HEK293 (cell line): ENCODE results near the gene CBLIF.

Experiments
- KLF17 ChIP-seq: fragments of 450-650 bp; formaldehyde crosslinking; IDR thresholded peaks from 2 replicates; pipeline ENCODE4 v1.5.1; 2016; ENCODE audit warnings: missing biosample characterization, missing genetic modification characterization
- KLF9 ChIP-seq: fragments of 450-650 bp; formaldehyde crosslinking; IDR thresholded peaks from 2 replicates; pipeline ENCODE4 v1.5.1; 2016; ENCODE audit warnings: missing biosample characterization, missing genetic modification characterization, low read depth
- PATZ1 ChIP-seq: fragments of 450-650 bp; formaldehyde crosslinking; IDR thresholded peaks from 2 replicates; pipeline ENCODE4 v1.5.1; 2016; ENCODE audit warnings: missing biosample characterization, missing genetic modification characterization
- REPIN1 ChIP-seq: fragments of 450-650 bp; formaldehyde crosslinking; IDR thresholded peaks from 2 replicates; pipeline ENCODE4 v1.5.1; 2017; ENCODE audit warnings: missing biosample characterization, missing genetic modification characterization, low read depth
- YY1 ChIP-seq: fragments of 450-650 bp; formaldehyde crosslinking; IDR thresholded peaks from 2 replicates; pipeline ENCODE4 v1.5.1; 2018; ENCODE audit warnings: missing biosample characterization, missing genetic modification characterization
- ZFHX2 ChIP-seq: fragments of 450-650 bp; formaldehyde crosslinking; conservative IDR thresholded peaks from 2 replicates; pipeline ENCODE4 v1.5.1; 2016; ENCODE audit warnings: missing biosample characterization, missing genetic modification characterization
- ZFP41 ChIP-seq: fragments of 450-650 bp; formaldehyde crosslinking; IDR thresholded peaks from 2 replicates; pipeline ENCODE4 v1.5.1; 2016; ENCODE audit warnings: missing biosample characterization, missing genetic modification characterization, borderline replicate concordance
- ZNF146 ChIP-seq: fragments of 450-650 bp; formaldehyde crosslinking; IDR thresholded peaks from 2 replicates; pipeline ENCODE4 v1.5.1; 2016; ENCODE audit warnings: missing biosample characterization, missing genetic modification characterization
- ZNF169 ChIP-seq: fragments of 450-650 bp; formaldehyde crosslinking; IDR thresholded peaks from 2 replicates; pipeline ENCODE4 v1.5.1; 2016; ENCODE audit warnings: missing biosample characterization, missing genetic modification characterization
- ZNF24 ChIP-seq: fragments of 450-650 bp; formaldehyde crosslinking; IDR thresholded peaks from 2 replicates; pipeline ENCODE4 v1.5.1; 2016; ENCODE audit warnings: missing biosample characterization, missing genetic modification characterization
- ZNF292 ChIP-seq: fragments of 450-650 bp; formaldehyde crosslinking; IDR thresholded peaks from 2 replicates; pipeline ENCODE4 v1.5.1; 2016; ENCODE audit warnings: low read depth, missing biosample characterization, missing genetic modification characterization, borderline replicate concordance
- ZNF324 ChIP-seq: fragments of 450-650 bp; formaldehyde crosslinking; IDR thresholded peaks from 2 replicates; pipeline ENCODE4 v1.5.1; 2016; ENCODE audit warnings: missing biosample characterization, missing genetic modification characterization
- ZNF341 ChIP-seq: fragments of 450-650 bp; formaldehyde crosslinking; IDR thresholded peaks from 2 replicates; pipeline ENCODE4; 2016; ENCODE audit warnings: low read depth, missing biosample characterization, missing genetic modification characterization
- ZNF354C ChIP-seq: fragments of 450-650 bp; formaldehyde crosslinking; IDR thresholded peaks from 2 replicates; pipeline ENCODE4 v1.5.1; 2016; ENCODE audit warnings: missing biosample characterization, missing genetic modification characterization, low read depth, borderline replicate concordance
- ZNF394 ChIP-seq: fragments of 450-650 bp; formaldehyde crosslinking; IDR thresholded peaks from 2 replicates; pipeline ENCODE4 v1.5.1; 2016; ENCODE audit warnings: missing biosample characterization, missing genetic modification characterization, mild to moderate bottlenecking, moderate library complexity, borderline replicate concordance
- ZNF501 ChIP-seq: fragments of 450-650 bp; formaldehyde crosslinking; IDR thresholded peaks from 2 replicates; pipeline ENCODE4 v1.5.1; 2016; ENCODE audit warnings: missing biosample characterization, missing genetic modification characterization
- ZNF610 ChIP-seq: fragments of 450-650 bp; formaldehyde crosslinking; IDR thresholded peaks from 2 replicates; pipeline ENCODE4 v1.5.1; 2016; ENCODE audit warnings: missing biosample characterization, missing genetic modification characterization, borderline replicate concordance
- ZNF629 ChIP-seq: fragments of 450-650 bp; formaldehyde crosslinking; IDR thresholded peaks from 2 replicates; pipeline ENCODE4 v1.5.1; 2017; ENCODE audit warnings: missing biosample characterization, missing genetic modification characterization
- ZNF660 ChIP-seq: fragments of 450-650 bp; IDR thresholded peaks from 2 replicates; pipeline ENCODE4 v1.5.1; 2018; ENCODE audit warnings: missing biosample characterization, mild to moderate bottlenecking, missing genetic modification characterization
- ZNF677 ChIP-seq: fragments of 450-650 bp; IDR thresholded peaks from 2 replicates; pipeline ENCODE4 v1.5.0; 2018; ENCODE audit warnings: missing biosample characterization, mild to moderate bottlenecking, missing genetic modification characterization, moderate library complexity
- ZNF76 ChIP-seq: fragments of 450-650 bp; formaldehyde crosslinking; IDR thresholded peaks from 2 replicates; pipeline ENCODE4; 2016; ENCODE audit warnings: low read depth, missing biosample characterization, missing genetic modification characterization, borderline replicate concordance
- ZNF837 ChIP-seq: fragments of 450-650 bp; formaldehyde crosslinking; IDR thresholded peaks from 2 replicates; pipeline ENCODE4 v1.5.1; 2016; ENCODE audit warnings: missing biosample characterization, missing genetic modification characterization
- ZSCAN16 ChIP-seq: fragments of 450-650 bp; formaldehyde crosslinking; IDR thresholded peaks from 2 replicates; pipeline ENCODE4 v1.5.1; 2016; ENCODE audit warnings: missing biosample characterization, missing genetic modification characterization
- ZSCAN23 ChIP-seq: fragments of 450-650 bp; formaldehyde crosslinking; IDR thresholded peaks from 2 replicates; pipeline ENCODE4 v1.5.1; 2016; ENCODE audit warnings: missing biosample characterization, missing genetic modification characterization
- TF ChIP-seq, protein P1 (sequence below): fragments of 450-650 bp; formaldehyde crosslinking; conservative IDR thresholded peaks from 2 replicates; pipeline ENCODE4 v1.5.1; 2016; ENCODE audit warnings: low read depth, missing biosample characterization, missing genetic modification characterization
- TF ChIP-seq, protein P2 (sequence below): fragments of 450-650 bp; formaldehyde crosslinking; IDR thresholded peaks from 2 replicates; pipeline ENCODE4 v1.5.1; 2016; ENCODE audit warnings: missing biosample characterization, missing genetic modification characterization
- TF ChIP-seq, protein P3 (sequence below): fragments of 450-650 bp; formaldehyde crosslinking; IDR thresholded peaks from 2 replicates; pipeline ENCODE4 v1.5.1; 2016; ENCODE audit warnings: missing biosample characterization, missing genetic modification characterization

Gene CBLIF

DNA sequence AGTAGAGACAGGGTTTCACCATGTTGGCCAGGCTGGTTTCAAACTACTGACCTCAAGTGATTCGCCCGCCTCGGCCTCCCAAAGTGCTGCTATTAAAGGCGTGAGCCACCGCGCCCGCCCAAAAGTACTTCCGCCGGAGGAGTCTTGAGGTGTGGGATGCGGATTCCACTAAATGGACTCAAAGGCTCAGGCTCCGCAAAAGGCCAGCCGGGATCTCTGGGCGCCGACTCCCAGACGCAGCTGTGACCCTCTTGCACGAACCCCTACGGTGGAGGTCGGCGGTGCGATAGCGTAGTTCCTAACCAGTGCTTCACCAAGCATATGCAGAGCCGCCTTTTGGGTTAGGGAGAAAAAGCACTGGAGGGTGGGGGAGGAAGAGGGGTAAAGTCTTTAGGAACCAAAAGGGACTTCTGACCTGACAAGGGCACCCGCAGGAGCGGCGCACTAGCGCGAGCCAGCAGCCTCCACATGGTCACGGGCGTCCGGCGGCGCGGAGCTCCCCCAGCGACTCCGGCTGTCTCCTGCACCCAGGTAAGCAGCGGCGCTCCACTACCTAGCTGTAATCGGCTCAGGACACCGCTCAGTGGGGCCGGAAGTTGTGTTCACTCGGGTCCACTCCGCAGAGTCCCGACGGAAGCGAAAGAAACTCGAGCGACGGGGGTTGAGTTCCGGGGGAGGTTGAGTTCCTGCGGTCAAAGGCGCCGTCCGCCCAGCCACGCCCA is 34.9 kb downstream of the CBLIF start, which contains the start of gene MRPL16 (continued):
- TF ChIP-seq KLF9 (tag by site-specific recombination), result peak; percentile 66; the same call in 1 of the 2 replicates
- TF ChIP-seq ZNF169 (tag by site-specific recombination), result no peak
- 0 out of 2 replicates have a peak, but pooled peaks have one; percentile 62 for TF ChIP-seq ZNF324 (tag by site-specific recombination)
- TF ChIP-seq, protein P1, sequence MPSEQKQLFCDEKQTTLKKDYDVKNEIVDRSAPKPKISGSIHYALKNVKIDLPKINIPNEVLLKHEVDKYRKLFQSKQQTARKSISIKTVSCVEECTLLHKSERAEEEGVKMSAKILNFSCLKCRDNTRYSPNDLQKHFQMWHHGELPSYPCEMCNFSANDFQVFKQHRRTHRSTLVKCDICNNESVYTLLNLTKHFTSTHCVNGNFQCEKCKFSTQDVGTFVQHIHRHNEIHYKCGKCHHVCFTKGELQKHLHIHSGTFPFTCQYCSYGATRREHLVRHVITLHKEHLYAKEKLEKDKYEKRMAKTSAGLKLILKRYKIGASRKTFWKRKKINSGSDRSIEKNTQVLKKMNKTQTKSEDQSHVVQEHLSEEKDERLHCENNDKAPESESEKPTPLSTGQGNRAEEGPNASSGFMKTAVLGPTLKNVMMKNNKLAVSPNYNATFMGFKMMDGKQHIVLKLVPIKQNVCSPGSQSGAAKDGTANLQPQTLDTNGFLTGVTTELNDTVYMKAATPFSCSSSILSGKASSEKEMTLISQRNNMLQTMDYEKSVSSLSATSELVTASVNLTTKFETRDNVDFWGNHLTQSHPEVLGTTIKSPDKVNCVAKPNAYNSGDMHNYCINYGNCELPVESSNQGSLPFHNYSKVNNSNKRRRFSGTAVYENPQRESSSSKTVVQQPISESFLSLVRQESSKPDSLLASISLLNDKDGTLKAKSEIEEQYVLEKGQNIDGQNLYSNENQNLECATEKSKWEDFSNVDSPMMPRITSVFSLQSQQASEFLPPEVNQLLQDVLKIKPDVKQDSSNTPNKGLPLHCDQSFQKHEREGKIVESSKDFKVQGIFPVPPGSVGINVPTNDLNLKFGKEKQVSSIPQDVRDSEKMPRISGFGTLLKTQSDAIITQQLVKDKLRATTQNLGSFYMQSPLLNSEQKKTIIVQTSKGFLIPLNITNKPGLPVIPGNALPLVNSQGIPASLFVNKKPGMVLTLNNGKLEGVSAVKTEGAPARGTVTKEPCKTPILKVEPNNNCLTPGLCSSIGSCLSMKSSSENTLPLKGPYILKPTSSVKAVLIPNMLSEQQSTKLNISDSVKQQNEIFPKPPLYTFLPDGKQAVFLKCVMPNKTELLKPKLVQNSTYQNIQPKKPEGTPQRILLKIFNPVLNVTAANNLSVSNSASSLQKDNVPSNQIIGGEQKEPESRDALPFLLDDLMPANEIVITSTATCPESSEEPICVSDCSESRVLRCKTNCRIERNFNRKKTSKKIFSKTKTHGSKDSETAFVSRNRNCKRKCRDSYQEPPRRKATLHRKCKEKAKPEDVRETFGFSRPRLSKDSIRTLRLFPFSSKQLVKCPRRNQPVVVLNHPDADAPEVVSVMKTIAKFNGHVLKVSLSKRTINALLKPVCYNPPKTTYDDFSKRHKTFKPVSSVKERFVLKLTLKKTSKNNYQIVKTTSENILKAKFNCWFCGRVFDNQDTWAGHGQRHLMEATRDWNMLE (tag by site-specific recombination), result peak; percentile 96
- TF ChIP-seq ZSCAN16, result no peak
- TF ChIP-seq, protein P2, sequence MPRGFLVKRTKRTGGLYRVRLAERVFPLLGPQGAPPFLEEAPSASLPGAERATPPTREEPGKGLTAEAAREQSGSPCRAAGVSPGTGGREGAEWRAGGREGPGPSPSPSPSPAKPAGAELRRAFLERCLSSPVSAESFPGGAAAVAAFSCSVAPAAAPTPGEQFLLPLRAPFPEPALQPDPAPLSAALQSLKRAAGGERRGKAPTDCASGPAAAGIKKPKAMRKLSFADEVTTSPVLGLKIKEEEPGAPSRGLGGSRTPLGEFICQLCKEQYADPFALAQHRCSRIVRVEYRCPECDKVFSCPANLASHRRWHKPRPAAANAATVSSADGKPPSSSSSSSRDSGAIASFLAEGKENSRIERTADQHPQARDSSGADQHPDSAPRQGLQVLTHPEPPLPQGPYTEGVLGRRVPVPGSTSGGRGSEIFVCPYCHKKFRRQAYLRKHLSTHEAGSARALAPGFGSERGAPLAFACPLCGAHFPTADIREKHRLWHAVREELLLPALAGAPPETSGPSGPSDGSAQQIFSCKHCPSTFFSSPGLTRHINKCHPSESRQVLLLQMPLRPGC, result no peak; the same call in 1 of the 2 replicates
- TF ChIP-seq ZFHX2 (tag by site-specific recombination), result 0 out of 2 replicates have a peak, but pooled peaks have one; percentile 34
- TF ChIP-seq ZFP41 (tag by site-specific recombination), result no peak
- peak; percentile 67; the same call in 1 of the 2 replicates for TF ChIP-seq ZNF394 (tag by site-specific recombination)
- TF ChIP-seq ZNF837, result no peak
- TF ChIP-seq PATZ1 (tag by site-specific recombination), result peak; percentile 65; the same call in 1 of the 2 replicates
- TF ChIP-seq ZNF610 (tag by site-specific recombination), result 0 out of 2 replicates have a peak, but pooled peaks have one; percentile 46
- TF ChIP-seq, protein P3, sequence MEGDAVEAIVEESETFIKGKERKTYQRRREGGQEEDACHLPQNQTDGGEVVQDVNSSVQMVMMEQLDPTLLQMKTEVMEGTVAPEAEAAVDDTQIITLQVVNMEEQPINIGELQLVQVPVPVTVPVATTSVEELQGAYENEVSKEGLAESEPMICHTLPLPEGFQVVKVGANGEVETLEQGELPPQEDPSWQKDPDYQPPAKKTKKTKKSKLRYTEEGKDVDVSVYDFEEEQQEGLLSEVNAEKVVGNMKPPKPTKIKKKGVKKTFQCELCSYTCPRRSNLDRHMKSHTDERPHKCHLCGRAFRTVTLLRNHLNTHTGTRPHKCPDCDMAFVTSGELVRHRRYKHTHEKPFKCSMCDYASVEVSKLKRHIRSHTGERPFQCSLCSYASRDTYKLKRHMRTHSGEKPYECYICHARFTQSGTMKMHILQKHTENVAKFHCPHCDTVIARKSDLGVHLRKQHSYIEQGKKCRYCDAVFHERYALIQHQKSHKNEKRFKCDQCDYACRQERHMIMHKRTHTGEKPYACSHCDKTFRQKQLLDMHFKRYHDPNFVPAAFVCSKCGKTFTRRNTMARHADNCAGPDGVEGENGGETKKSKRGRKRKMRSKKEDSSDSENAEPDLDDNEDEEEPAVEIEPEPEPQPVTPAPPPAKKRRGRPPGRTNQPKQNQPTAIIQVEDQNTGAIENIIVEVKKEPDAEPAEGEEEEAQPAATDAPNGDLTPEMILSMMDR (tag by site-specific recombination), result peak; percentile 87
- TF ChIP-seq ZNF76, result peak; percentile 66; the same call in 1 of the 2 replicates
- 0 out of 2 replicates have a peak, but pooled peaks have one; percentile 20 for TF ChIP-seq ZSCAN23 (tag by site-specific recombination)
- no peak for TF ChIP-seq ZNF341
- TF ChIP-seq YY1 (tag by site-specific recombination), result peak; percentile 43; the same call in 1 of the 2 replicates
- TF ChIP-seq ZNF629 (tag by site-specific recombination), result peak; percentile 69
- 0 out of 2 replicates have a peak, but pooled peaks have one; percentile 39 for TF ChIP-seq REPIN1 (tag by site-specific recombination)
- TF ChIP-seq ZNF146, result no peak
- TF ChIP-seq KLF17, result peak; percentile 71; the same call in 1 of the 2 replicates
- peak; percentile 79; the same call in 1 of the 2 replicates for TF ChIP-seq ZNF501 (tag by site-specific recombination)
- TF ChIP-seq ZNF354C (tag by site-specific recombination), result no peak
- TF ChIP-seq ZNF660 (tag by site-specific recombination), result peak; percentile 95
- 0 out of 2 replicates have a peak, but pooled peaks have one; percentile 50 for TF ChIP-seq ZNF24 (tag by site-specific recombination)
- TF ChIP-seq ZNF292 (tag by site-specific recombination), result no peak
- TF ChIP-seq ZNF677, result no peak
